GM23338 (cell line): Measurements from ENCODE around the gene DYRK1A. TPM values are rescaled to one million over a fixed set of nuclear protein-coding genes. Genes with fewer than 3 reads are reported as not detected.

Source experiments
- ATAC-seq: fragments of 200-7000 bp; cut with Tn5 transposase; 3 replicates; pipeline ENCODE4 v1.9.1; 2020
- DNase-seq: peaks from one replicate; pipeline ENCODE4 v3.0.0-alpha.2; 2015; ENCODE audit warnings: low spot score
- H2AFZ ChIP-seq: fragments of 200-600 bp; sonication (generic); 2 replicates; pipeline ENCODE4 v1.8.0; 2016; ENCODE audit warnings: antibody characterized with exemption, mild to moderate bottlenecking, moderate library complexity
- H3F3A ChIP-seq: fragments of 200-600 bp; sonication (generic); replicated peaks from 2 replicates; pipeline ENCODE4 v1.8.0; 2017; ENCODE audit warnings: antibody characterized with exemption, mixed run types, low read depth
- H3K27ac ChIP-seq: fragments of 200-600 bp; sonication (generic); 2 replicates; pipeline ENCODE4 v1.6.1; 2016; ENCODE audit warnings: low read depth
- H3K27me3 ChIP-seq: fragments of 200-600 bp; sonication (generic); 2 replicates; pipeline ENCODE4 v1.8.0; 2016; ENCODE audit warnings: mild to moderate bottlenecking, mixed run types, moderate library complexity; ENCODE audit not compliant: insufficient read depth
- H3K36me3 ChIP-seq: fragments of 200-600 bp; sonication (generic); 2 replicates; pipeline ENCODE4 v1.8.0; 2016; ENCODE audit warnings: mild to moderate bottlenecking; ENCODE audit not compliant: insufficient read depth
- H3K4me1 ChIP-seq: fragments of 200-600 bp; sonication (generic); 2 replicates; pipeline ENCODE4 v1.8.0; 2016; ENCODE audit warnings: mild to moderate bottlenecking, moderate library complexity; ENCODE audit not compliant: insufficient read depth
- H3K4me2 ChIP-seq: fragments of 200-600 bp; sonication (generic); 2 replicates; pipeline ENCODE4 v1.7.1; 2017; ENCODE audit warnings: mixed run types
- H3K4me3 ChIP-seq: fragments of 200-600 bp; sonication (generic); 2 replicates; pipeline ENCODE4 v1.6.1; 2016; ENCODE audit warnings: mixed run types
- H3K79me2 ChIP-seq: fragments of 200-600 bp; sonication (generic); replicated peaks from 2 replicates; pipeline ENCODE4 v1.8.0; 2017; ENCODE audit warnings: mild to moderate bottlenecking; ENCODE audit not compliant: insufficient read depth
- H3K9me2 ChIP-seq: fragments of 200-600 bp; sonication (generic); 2 replicates; pipeline ENCODE4 v1.8.0; 2017; ENCODE audit not compliant: insufficient read depth
- H4K20me1 ChIP-seq: fragments of 200-600 bp; sonication (generic); replicated peaks from 2 replicates; pipeline ENCODE4 v1.8.0; 2017; ENCODE audit warnings: mild to moderate bottlenecking; ENCODE audit not compliant: insufficient read depth
- H3K27ac Mint-ChIP-seq: 2 replicates; pipeline ENCODE4 v1.8.0; 2020; ENCODE audit warnings: inconsistent platforms, mild to moderate bottlenecking, moderate library complexity, mixed read lengths
- H3K27me3 Mint-ChIP-seq: 3 replicates; pipeline ENCODE4 v1.8.0; 2022; ENCODE audit warnings: low read depth, mild to moderate bottlenecking, moderate library complexity, mixed read lengths, inconsistent platforms; ENCODE audit not compliant: insufficient read depth, poor library complexity
- H3K36me3 Mint-ChIP-seq: 3 replicates; pipeline ENCODE4 v1.8.0; 2021; ENCODE audit warnings: low read depth, mild to moderate bottlenecking, inconsistent platforms, moderate library complexity, mixed read lengths
- H3K4me1 Mint-ChIP-seq: 3 replicates; pipeline ENCODE4 v1.8.0; 2020; ENCODE audit warnings: mild to moderate bottlenecking, inconsistent platforms, mixed read lengths
- H3K4me3 Mint-ChIP-seq: 3 replicates; pipeline ENCODE4 v1.8.0; 2021; ENCODE audit warnings: moderate library complexity, mild to moderate bottlenecking, inconsistent platforms, mixed read lengths
- H3K9me3 Mint-ChIP-seq: 3 replicates; pipeline ENCODE4 v1.8.0; 2020; ENCODE audit warnings: moderate library complexity, mild to moderate bottlenecking, inconsistent platforms, mixed read lengths
- CTCF ChIP-seq, 2 experiments: fragments of 200-600 bp in 1 of 2; sonication (generic) in 1 of 2; conservative IDR thresholded peaks; 2 replicates each; pipeline versions ENCODE4 v1.5.1 to v1.6.1; 2016 to 2017; ENCODE audit warnings: antibody characterized with exemption in 2 of 2, low read depth in 2 of 2, mild to moderate bottlenecking in 2 of 2, moderate library complexity in 1 of 2
- ETS1 ChIP-seq: IDR thresholded peaks from 2 replicates; pipeline ENCODE4 v1.6.1; 2016; ENCODE audit warnings: antibody characterized with exemption
- EZH2 ChIP-seq: fragments of 200-600 bp; sonication (generic); IDR thresholded peaks from one replicate; pipeline ENCODE4 v1.8.0; 2017; ENCODE audit warnings: antibody characterized with exemption, mild to moderate bottlenecking, low read depth; ENCODE audit not compliant: unreplicated experiment
- EZH2phosphoT487 ChIP-seq: fragments of 200-600 bp; sonication (generic); IDR thresholded peaks from one replicate; pipeline ENCODE4 v1.8.1; 2018; ENCODE audit warnings: antibody characterized with exemption; ENCODE audit not compliant: unreplicated experiment
- JUNB ChIP-seq: IDR thresholded peaks from one replicate; pipeline ENCODE4 v1.6.1; 2016; ENCODE audit warnings: antibody characterized with exemption; ENCODE audit not compliant: unreplicated experiment
- NANOG ChIP-seq: IDR thresholded peaks from 2 replicates; pipeline ENCODE4 v1.6.1; 2016; ENCODE audit warnings: antibody characterized with exemption, borderline replicate concordance
- STAT1 ChIP-seq: IDR thresholded peaks from one replicate; pipeline ENCODE4 v1.6.1; 2016; ENCODE audit warnings: antibody characterized with exemption; ENCODE audit not compliant: unreplicated experiment
- ZNF331 ChIP-seq: fragments of 250-450 bp; sonication (Bioruptor Pico); IDR thresholded peaks from 2 replicates; pipeline ENCODE4 v1.5.0; 2020; ENCODE audit warnings: low read depth, mild to moderate bottlenecking, moderate library complexity
- ZNF462 ChIP-seq: fragments of 250-450 bp; sonication (Bioruptor Pico); IDR thresholded peaks from 2 replicates; pipeline ENCODE4 v1.5.0; 2020; ENCODE audit warnings: mild to moderate bottlenecking, moderate library complexity
- polyA plus RNA-seq: library from polyadenylated mRNA; unstranded; fragments of >200 nt; fragmentation: Nextera tagmentation; extraction: Ambion mirVana; gene quantifications from 2 replicates; pipeline ENCODE4 v1.2.1, GENCODE V29; 2016
- total RNA-seq: library from RNA; depleted of rRNA; stranded (reverse); fragments of >200 nt; shearing (Covaris generic); gene quantifications from 2 replicates; pipeline ENCODE4 v1.2.3, GENCODE V29; 2014

Gene DYRK1A
- total and polyA plus RNA-seq, 2 experiments from 2014 or later: 10.3 to 84.7 TPM

- no peak overlapping the region for H3K4me3 Mint-ChIP-seq
Observed at GRCh38 chr21:37509802-37510393, 143.3 kb downstream of the DYRK1A start.

More at GRCh38 chr21:37509802-37510393, 143.3 kb downstream of the DYRK1A start:
- Histone ChIP-seq H4K20me1 (no peaks in the 10 kb centered on the region), H3K4me2 (no peak overlapping the region), H3K36me3 (peaks cover 31% of the 10 kb centered on the region), H3K4me3 (no peak overlapping the region), H3K4me1 (peaks cover 28% of the 10 kb centered on the region), H3K79me2 (peaks cover 40% of the 10 kb centered on the region), H2AFZ (no peak overlapping the region), H3K27ac (no peak overlapping the region), H3F3A (no peaks in the 10 kb centered on the region), H3K27me3 (no peaks in the 10 kb centered on the region), H3K9me2 (peaks cover 17% of the 10 kb centered on the region)
- no peak overlapping the region for H3K27ac Mint-ChIP-seq
- no peak for TF ChIP-seq ETS1
- TF ChIP-seq ZNF462 (CRISPR knock-in tag): no peak
- TF ChIP-seq CTCF (conservative IDR thresholded peaks at IDR 0.05; ENCODE audit: low read depth in 2 of 2): no peak
- no peak for TF ChIP-seq ZNF331 (CRISPR knock-in tag)
- TF ChIP-seq EZH2phosphoT487: no peak
- TF ChIP-seq STAT1: no peak
- no peak for TF ChIP-seq NANOG
- TF ChIP-seq EZH2: no peak
- no peak for TF ChIP-seq JUNB
- ATAC-seq: no peak
- H3K9me3 Mint-ChIP-seq: no peaks in the 10 kb centered on the region; the same call in 2 of the 3 replicates
- H3K27me3 Mint-ChIP-seq: peaks cover 4% of the 10 kb centered on the region
- no peak for DNase-seq
- H3K4me1 Mint-ChIP-seq: peaks cover 38% of the 10 kb centered on the region
- H3K36me3 Mint-ChIP-seq: peaks cover 54% of the 10 kb centered on the region; the same call in 2 of the 3 replicates
